Thyroid gland (tissue), 4 donors: ENCODE measurements around the gene NADK. TPM values are rescaled to one million over a fixed set of nuclear protein-coding genes. Genes with fewer than 3 reads are reported as not detected.
A peak's percentile ranks its signal among the peaks of the same experiment; 100 is the strongest.

Source experiments
- DNase-seq, 2 donors: peaks; one replicate each; pipeline ENCODE4 v3.0.0-alpha.2; 2019
- H3K27ac ChIP-seq, 3 donors: fragments of 200-600 bp; sonication (generic); 1 replicate in 2 of 3; 2 replicates in 1 of 3; pipeline ENCODE4 v1.5.1; 2016 to 2019; ENCODE audit warnings: mild to moderate bottlenecking in 1 of 3, moderate library complexity in 1 of 3
- H3K27me3 ChIP-seq: fragments of 200-600 bp; sonication (generic); one replicate; pipeline ENCODE4 v1.5.1; 2019
- H3K36me3 ChIP-seq, 2 donors: fragments of 200-600 bp; sonication (generic); one replicate each; pipeline ENCODE4 v1.5.1; 2016 to 2019
- H3K4me1 ChIP-seq, 2 donors: fragments of 200-600 bp; sonication (generic); one replicate each; pipeline ENCODE4 v1.5.1; 2017 to 2019
- H3K4me3 ChIP-seq, 3 donors: fragments of 200-600 bp; sonication (generic); replicated peaks in 1 of 3; 1 replicate in 2 of 3; 2 replicates in 1 of 3; pipeline ENCODE4 v1.5.1; 2016; ENCODE audit warnings: mild to moderate bottlenecking in 1 of 3
- H3K9me3 ChIP-seq: fragments of 200-600 bp; sonication (generic); one replicate; pipeline ENCODE4 v1.5.1; 2017
- CTCF ChIP-seq, 6 experiments: fragments of 200-600 bp in 3 of 6; fragments of 450-650 bp in 3 of 6; sonication (generic) in 3 of 6; IDR thresholded peaks; one replicate each; pipeline ENCODE4 v1.5.1; 2016 to 2019; ENCODE audit warnings: antibody characterized with exemption in 6 of 6, mild to moderate bottlenecking in 2 of 6, inconsistent platforms in 1 of 6, moderate library complexity in 1 of 6
- POLR2A ChIP-seq, 2 donors: fragments of 450-650 bp; IDR thresholded peaks; one replicate each; pipeline ENCODE4 v1.6.1; 2017; ENCODE audit warnings: antibody characterized with exemption in 2 of 2, mild to moderate bottlenecking in 2 of 2, moderate library complexity in 1 of 2
- WGBS, 2 donors: methylation state at CpG; one replicate each; pipeline ENCODE4 v1.1.5; 2017; 5-methylcytosine and 5-hydroxymethylcytosine counted together
- intact Hi-C: fragments of 100-400 bp; cut with DNase I; formaldehyde crosslinking; loops from one replicate; pipeline ENCODE4 v1.15.1; 2023
- total RNA-seq, 4 donors: library from RNA; depleted of rRNA; stranded (reverse); fragments of >200 nt; gene quantifications; one replicate each; pipeline ENCODE4 v1.2.3, GENCODE V29; 2016

Gene NADK
- total RNA-seq, 4 donors from 2014 or later: 64.8 to 91.4 (median 84.2) TPM

- intact Hi-C loops: no loop called here
- Histone ChIP-seq H3K27me3 (no peaks in the 10 kb centered on the region), H3K4me3 (no peak overlapping the region), H3K36me3 (peaks cover 5 to 8% of the 10 kb centered on the region in 2 donors), H3K4me1 (peaks cover 12 to 13% of the 10 kb centered on the region in 2 donors), H3K27ac (no peak overlapping the region), H3K9me3 (no peaks in the 10 kb centered on the region)
- TF ChIP-seq CTCF (IDR thresholded peaks at IDR 0.05): no peak
- TF ChIP-seq POLR2A (IDR thresholded peaks at IDR 0.05): no peak
- WGBS, 2 donors: 95 to 97% methylated on average over 7 of the region's 7 CpGs
- DNase-seq: no peak
Observed at GRCh38 chr1:1768249-1768992, 9.8 kb downstream of the NADK start.

GRCh38 chr1:1764876-1765470 is 13.3 kb downstream of the NADK start:
- Histone ChIP-seq H3K4me1 (peaks cover 12 to 18% of the 10 kb centered on the region in 2 donors), H3K27me3 (no peaks in the 10 kb centered on the region), H3K9me3 (no peaks in the 10 kb centered on the region), H3K4me3 (no peak overlapping the region), H3K27ac (peak overlapping the region; percentile 24 to 41 (median 34)), H3K36me3 (peaks cover 13 to 16% of the 10 kb centered on the region in 2 donors)
- intact Hi-C loops: no loop called here
- peak in 1 of 2 donors; percentile 29 for DNase-seq
- TF ChIP-seq POLR2A (IDR thresholded peaks at IDR 0.05): no peak
- TF ChIP-seq CTCF (IDR thresholded peaks at IDR 0.05): no peak
- 92 to 94% methylated on average over 22 to 23 of the region's 23 CpGs for WGBS, 2 donors

- TF ChIP-seq CTCF (IDR thresholded peaks at IDR 0.05) (peak in 5 of 6 experiments; percentile 29 to 84 (median 70)), POLR2A (IDR thresholded peaks at IDR 0.05) (no peak)
- peaks cover 13 to 20% of the 10 kb centered on the region in 2 donors for H3K36me3 ChIP-seq
- H3K27me3 ChIP-seq: no peaks in the 10 kb centered on the region
- peak overlapping the region in 2 of 3 donors; percentile 24 to 34 for H3K27ac ChIP-seq
- H3K4me1 ChIP-seq: peaks cover 22 to 28% of the 10 kb centered on the region in 2 donors
- no peak overlapping the region for H3K4me3 ChIP-seq
- no peaks in the 10 kb centered on the region for H3K9me3 ChIP-seq
- peak; percentile 98 for DNase-seq
- WGBS, 2 donors: 64 to 72% methylated on average over 28 to 30 of the region's 32 CpGs
- intact Hi-C loops: no loop called here
Observed at GRCh38 chr1:1763657-1764621, 14.3 kb downstream of the NADK start.

- Histone ChIP-seq H3K27ac (no peak overlapping the region), H3K36me3 (peaks cover 15 to 25% of the 10 kb centered on the region in 2 donors), H3K27me3 (no peaks in the 10 kb centered on the region), H3K4me3 (no peak overlapping the region), H3K9me3 (no peaks in the 10 kb centered on the region), H3K4me1 (peaks cover 37 to 39% of the 10 kb centered on the region in 2 donors)
- no peak for DNase-seq
- intact Hi-C loops: no loop called here
- TF ChIP-seq CTCF (IDR thresholded peaks at IDR 0.05): no peak
- TF ChIP-seq POLR2A (IDR thresholded peaks at IDR 0.05): no peak
- 94 to 99% methylated on average over 23 of the region's 23 CpGs for WGBS, 2 donors
Observed at GRCh38 chr1:1761504-1762376, 16.5 kb downstream of the NADK start.
